Neural progenitor cell (in vitro differentiated cells): ENCODE data around the gene METRN. TPM values are rescaled to one million over a fixed set of nuclear protein-coding genes. Genes with fewer than 3 reads are reported as not detected.
A peak's percentile ranks its signal among the peaks of the same experiment; 100 is the strongest.

Source experiments
- DNase-seq: peaks from one replicate; pipeline ENCODE4 v3.0.0-alpha.2; 2016; ENCODE audit warnings: low spot score
- H2AFZ ChIP-seq: fragments of 200-600 bp; sonication (generic); replicated peaks from 2 replicates; pipeline ENCODE4 v1.6.1; 2016; ENCODE audit warnings: antibody characterized with exemption
- H3F3A ChIP-seq: fragments of 200-600 bp; sonication (generic); 2 replicates; pipeline ENCODE4 v1.6.1; 2016; ENCODE audit warnings: antibody characterized with exemption, low read depth
- H3K27ac ChIP-seq: fragments of 200-600 bp; sonication (generic); 2 replicates; pipeline ENCODE4 v1.5.1; 2016; ENCODE audit warnings: mild to moderate bottlenecking
- H3K27me3 ChIP-seq: fragments of 200-600 bp; sonication (generic); 2 replicates; pipeline ENCODE4 v1.6.1; 2016; ENCODE audit warnings: mild to moderate bottlenecking, moderate library complexity
- H3K36me3 ChIP-seq: fragments of 200-600 bp; sonication (generic); 2 replicates; pipeline ENCODE4 v1.5.1; 2016
- H3K4me1 ChIP-seq: fragments of 200-600 bp; sonication (generic); 2 replicates; pipeline ENCODE4 v1.6.1; 2016; ENCODE audit warnings: mixed run types
- H3K4me2 ChIP-seq: fragments of 200-600 bp; sonication (generic); 2 replicates; pipeline ENCODE4 v1.6.1; 2016
- H3K4me3 ChIP-seq: fragments of 200-600 bp; sonication (generic); 2 replicates; pipeline ENCODE4 v1.5.1; 2016
- H3K79me2 ChIP-seq: fragments of 200-600 bp; sonication (generic); 2 replicates; pipeline ENCODE4 v1.6.1; 2016; ENCODE audit warnings: low read depth
- H3K9ac ChIP-seq: fragments of 200-600 bp; sonication (generic); 2 replicates; pipeline ENCODE4 v1.6.1; 2016
- H3K9me3 ChIP-seq: fragments of 200-600 bp; sonication (generic); 2 replicates; pipeline ENCODE4 v1.5.1; 2016; ENCODE audit warnings: low read depth
- H4K20me1 ChIP-seq: fragments of 200-600 bp; sonication (generic); 2 replicates; pipeline ENCODE4 v1.6.1; 2016; ENCODE audit warnings: low read depth
- H3K27ac Mint-ChIP-seq: 3 replicates; pipeline ENCODE4 v1.8.0; 2021; ENCODE audit warnings: mixed read lengths
- H3K27me3 Mint-ChIP-seq: 2 replicates; pipeline ENCODE4 v1.8.0; 2022; ENCODE audit warnings: low read depth, mild to moderate bottlenecking, inconsistent platforms, moderate library complexity, mixed read lengths; ENCODE audit not compliant: insufficient read depth
- H3K36me3 Mint-ChIP-seq: 3 replicates; pipeline ENCODE4 v1.8.0; 2021; ENCODE audit warnings: mixed read lengths
- H3K4me1 Mint-ChIP-seq: 3 replicates; pipeline ENCODE4 v1.8.0; 2021; ENCODE audit warnings: mixed read lengths
- H3K4me3 Mint-ChIP-seq: 3 replicates; pipeline ENCODE4 v1.8.0; 2021; ENCODE audit warnings: mild to moderate bottlenecking, moderate library complexity, mixed read lengths
- H3K9me3 Mint-ChIP-seq: 3 replicates; pipeline ENCODE4 v1.8.0; 2020; ENCODE audit warnings: mixed read lengths
- EZH2 ChIP-seq: fragments of 200-600 bp; sonication (generic); IDR thresholded peaks from 2 replicates; pipeline ENCODE4 v1.6.1; 2017; ENCODE audit warnings: antibody characterized with exemption, mild to moderate bottlenecking, moderate library complexity
- EZH2phosphoT487 ChIP-seq: fragments of 200-600 bp; sonication (generic); IDR thresholded peaks from 2 replicates; pipeline ENCODE4 v1.6.1; 2017; ENCODE audit warnings: antibody characterized with exemption
- total RNA-seq: library from RNA; depleted of rRNA; stranded (reverse); fragments of >200 nt; gene quantifications from 2 replicates; pipeline ENCODE4 v1.2.3, GENCODE V29; 2015; ENCODE audit warnings: low replicate concordance
- TF ChIP-seq, protein P1 (sequence below): fragments of 200-600 bp; sonication (generic); IDR thresholded peaks from 2 replicates; pipeline ENCODE4 v1.5.1; 2017; ENCODE audit warnings: antibody characterized with exemption, mild to moderate bottlenecking

The METRN gene
- total RNA-seq, 1 donor from 2014 or later, result 24.3 TPM

GRCh38 chr16:760065-760464 lies 45.1 kb downstream of the METRN start:
- Histone ChIP-seq H3K36me3 (no peaks in the 10 kb centered on the region), H3K9me3 (no peaks in the 10 kb centered on the region), H4K20me1 (no peaks in the 10 kb centered on the region), H3K4me2 (no peak overlapping the region), H3K4me1 (peaks cover 8% of the 10 kb centered on the region), H3K27me3 (no peaks in the 10 kb centered on the region), H3K79me2 (no peaks in the 10 kb centered on the region), H2AFZ (no peak overlapping the region), H3K9ac (no peak overlapping the region), H3K4me3 (no peak overlapping the region), H3F3A (peaks cover 7% of the 10 kb centered on the region), H3K27ac (peak overlapping the region; percentile 30)
- peaks cover 9% of the 10 kb centered on the region for H3K27me3 Mint-ChIP-seq
- no peak overlapping the region for H3K4me3 Mint-ChIP-seq
- no peak for TF ChIP-seq EZH2
- TF ChIP-seq, protein P1, sequence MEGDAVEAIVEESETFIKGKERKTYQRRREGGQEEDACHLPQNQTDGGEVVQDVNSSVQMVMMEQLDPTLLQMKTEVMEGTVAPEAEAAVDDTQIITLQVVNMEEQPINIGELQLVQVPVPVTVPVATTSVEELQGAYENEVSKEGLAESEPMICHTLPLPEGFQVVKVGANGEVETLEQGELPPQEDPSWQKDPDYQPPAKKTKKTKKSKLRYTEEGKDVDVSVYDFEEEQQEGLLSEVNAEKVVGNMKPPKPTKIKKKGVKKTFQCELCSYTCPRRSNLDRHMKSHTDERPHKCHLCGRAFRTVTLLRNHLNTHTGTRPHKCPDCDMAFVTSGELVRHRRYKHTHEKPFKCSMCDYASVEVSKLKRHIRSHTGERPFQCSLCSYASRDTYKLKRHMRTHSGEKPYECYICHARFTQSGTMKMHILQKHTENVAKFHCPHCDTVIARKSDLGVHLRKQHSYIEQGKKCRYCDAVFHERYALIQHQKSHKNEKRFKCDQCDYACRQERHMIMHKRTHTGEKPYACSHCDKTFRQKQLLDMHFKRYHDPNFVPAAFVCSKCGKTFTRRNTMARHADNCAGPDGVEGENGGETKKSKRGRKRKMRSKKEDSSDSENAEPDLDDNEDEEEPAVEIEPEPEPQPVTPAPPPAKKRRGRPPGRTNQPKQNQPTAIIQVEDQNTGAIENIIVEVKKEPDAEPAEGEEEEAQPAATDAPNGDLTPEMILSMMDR, result no peak
- no peak for TF ChIP-seq EZH2phosphoT487
- no peak for DNase-seq
- H3K36me3 Mint-ChIP-seq, result no peaks in the 10 kb centered on the region
- H3K4me1 Mint-ChIP-seq, result peaks cover 11% of the 10 kb centered on the region
- peak overlapping the region; percentile 97 for H3K27ac Mint-ChIP-seq
- H3K9me3 Mint-ChIP-seq, result peaks cover 10% of the 10 kb centered on the region

DNA sequence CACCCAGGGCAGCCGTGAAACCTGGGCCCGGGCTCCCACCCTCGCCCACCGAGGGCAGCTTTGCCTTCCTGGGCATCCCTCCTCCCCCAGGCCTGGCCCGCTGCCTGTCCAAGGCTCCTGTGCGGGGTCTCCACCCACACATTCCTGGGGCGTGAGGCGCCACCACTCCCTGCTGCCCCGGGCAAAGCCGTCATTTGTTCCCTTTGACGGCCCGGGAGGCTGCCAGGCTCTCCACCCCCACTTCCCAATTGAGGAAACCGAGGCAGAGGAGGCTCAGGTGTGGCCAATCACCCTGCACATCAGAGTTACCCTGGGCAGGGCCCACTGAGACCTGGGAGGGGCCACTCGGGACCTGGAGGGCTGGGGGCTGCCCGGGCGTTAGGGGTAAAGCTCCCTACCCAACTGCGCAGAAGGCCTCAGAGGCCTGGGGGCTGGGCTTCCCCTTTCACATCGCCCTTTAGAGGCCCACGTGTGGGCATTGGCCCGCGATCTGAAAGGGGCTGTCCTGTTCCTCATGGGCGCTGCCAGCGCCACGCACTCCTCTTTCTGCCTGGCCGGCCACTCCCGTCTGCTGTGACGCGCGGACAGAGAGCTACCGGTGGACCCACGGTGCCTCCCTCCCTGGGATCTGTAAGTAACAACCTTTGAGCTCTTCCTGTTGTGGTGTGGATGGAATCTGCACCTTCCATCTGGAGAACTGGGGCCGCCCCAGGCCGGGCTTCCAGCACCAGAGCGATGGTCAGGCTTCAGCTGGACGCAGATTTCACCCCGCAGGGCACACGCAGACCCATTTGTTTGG lies 45.8 kb downstream of the METRN start, which contains the start of gene MSLN:
Gene MSLN, plus strand, starts transcription at position 190 of the 799 bp plus-strand sequence. CDS start 1,947 bp downstream, outside the sequence.
- Histone ChIP-seq H3F3A (peaks cover 7% of the 10 kb centered on the region), H4K20me1 (no peaks in the 10 kb centered on the region), H3K27me3 (no peaks in the 10 kb centered on the region), H3K79me2 (no peaks in the 10 kb centered on the region), H3K9me3 (no peaks in the 10 kb centered on the region), H3K27ac (peak within 1 kb of the TSS; percentile 30), H3K36me3 (no peaks in the 10 kb centered on the region), H3K9ac (no peak within 1 kb of the TSS), H3K4me3 (no peak within 1 kb of the TSS), H3K4me1 (peaks cover 8% of the 10 kb centered on the region), H3K4me2 (no peak within 1 kb of the TSS), H2AFZ (no peak within 1 kb of the TSS)
- Mint-ChIP-seq H3K27me3 (peaks cover 7% of the 10 kb centered on the region), H3K27ac (peak within 1 kb of the TSS; percentile 97), H3K4me3 (peak within 1 kb of the TSS; percentile 76), H3K9me3 (peaks cover 10% of the 10 kb centered on the region), H3K36me3 (no peaks in the 10 kb centered on the region), H3K4me1 (peaks cover 11% of the 10 kb centered on the region)
- TF ChIP-seq, protein P1, result no peak
- TF ChIP-seq EZH2 (no peak), EZH2phosphoT487 (no peak)
- no peak for DNase-seq

DNA sequence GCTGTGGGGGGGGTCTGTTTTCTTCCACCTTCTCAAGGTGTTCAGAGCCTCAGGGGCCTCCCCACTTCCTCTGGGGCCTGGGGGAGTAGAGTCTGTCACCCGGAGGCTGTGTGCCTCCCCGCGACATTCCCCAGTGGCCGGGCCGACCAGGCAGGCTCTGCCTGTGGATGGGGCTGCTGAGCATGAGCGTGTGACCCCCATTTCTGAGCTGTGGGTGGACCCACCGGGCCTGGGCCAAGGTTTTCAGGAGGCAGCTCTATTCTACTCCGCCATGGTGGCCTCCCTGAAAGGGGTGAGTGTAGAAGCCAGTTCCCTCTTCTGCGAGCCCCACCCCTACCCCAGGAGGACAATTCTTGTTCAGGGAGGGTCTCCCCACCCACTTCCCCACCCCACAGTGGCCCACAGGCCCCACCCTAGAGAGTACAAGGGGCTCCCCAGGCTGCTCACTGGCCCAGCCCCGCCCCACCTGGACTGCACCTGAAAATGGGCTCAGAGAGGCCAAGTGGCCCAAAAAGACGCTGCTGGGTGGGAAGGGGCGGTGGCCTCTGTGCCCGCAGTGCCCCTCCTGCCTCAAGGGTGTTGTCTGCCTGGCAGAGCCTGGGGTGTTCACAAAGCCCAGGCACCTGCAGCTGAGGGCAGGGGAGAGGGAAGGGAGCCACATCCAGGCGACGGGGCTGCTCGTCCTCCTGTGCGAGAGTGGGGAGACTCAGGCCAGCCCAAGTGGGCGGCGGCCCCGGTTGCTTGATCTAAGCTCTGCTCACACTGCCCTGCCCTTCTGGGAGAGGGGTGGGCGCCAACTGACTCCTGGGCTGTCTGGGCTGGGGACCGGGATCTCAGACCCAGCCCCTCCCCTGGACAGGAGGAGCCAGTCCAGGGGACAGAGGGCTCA lies 47.0 kb downstream of the METRN start:
- Histone ChIP-seq H3K4me1 (peaks cover 8% of the 10 kb centered on the region), H3F3A (peaks cover 7% of the 10 kb centered on the region), H3K4me2 (no peak overlapping the region), H3K36me3 (no peaks in the 10 kb centered on the region), H4K20me1 (no peaks in the 10 kb centered on the region), H2AFZ (no peak overlapping the region), H3K9ac (no peak overlapping the region), H3K9me3 (no peaks in the 10 kb centered on the region), H3K4me3 (no peak overlapping the region), H3K27ac (no peak overlapping the region), H3K79me2 (no peaks in the 10 kb centered on the region), H3K27me3 (no peaks in the 10 kb centered on the region)
- Mint-ChIP-seq H3K27me3 (peaks cover 7% of the 10 kb centered on the region), H3K9me3 (peaks cover 5% of the 10 kb centered on the region), H3K27ac (no peak overlapping the region), H3K4me3 (no peak overlapping the region), H3K36me3 (no peaks in the 10 kb centered on the region), H3K4me1 (peaks cover 14% of the 10 kb centered on the region)
- TF ChIP-seq EZH2phosphoT487, result no peak
- no peak for TF ChIP-seq EZH2
- TF ChIP-seq, protein P1, result no peak
- peak; percentile 53 for DNase-seq
